IMR-90 (cell line): ENCODE measurements around the gene MAGI2. TPM values are rescaled to one million over a fixed set of nuclear protein-coding genes. Genes with fewer than 3 reads are reported as not detected.

ENCODE experiments used
- ATAC-seq: fragments of 200-7000 bp; cut with Tn5 transposase; 2 replicates; pipeline ENCODE4 v1.9.1; 2020; ENCODE audit warnings: low read depth, mild to moderate bottlenecking, moderate library complexity
- BruUV-seq: library from RNA; stranded (reverse); fragments of 400-500 nt; replicated peaks from 2 replicates; lab custom pipeline; 2021; lab: Mats Ljungman, UMichigan
- CTCF ChIA-PET: fragments of 300-600 bp; formaldehyde crosslinking; extraction: SDS; loops from one replicate; lab custom pipeline; 2021; ENCODE audit warnings: antibody characterized with exemption; lab: Yijun Ruan, JAX
- POLR2A ChIA-PET: fragments of 300-600 bp; sonication (Branson Sonifier 250); formaldehyde crosslinking; loops from one replicate; lab custom pipeline; 2022; ENCODE audit warnings: antibody characterized with exemption; ENCODE audit not compliant: unreplicated experiment; lab: Charles Lee
- DNase-seq: peaks from one replicate; pipeline ENCODE4 v3.0.0; 2013
- H2AFZ ChIP-seq: replicated peaks from 2 replicates; pipeline ENCODE3; 2013; ENCODE audit warnings: low read length, mild to moderate bottlenecking; ENCODE audit not compliant: poor library complexity
- H2AK5ac ChIP-seq: 2 replicates; pipeline ENCODE4 v1.6.1; 2013; ENCODE audit warnings: low read depth, low read length, inconsistent platforms
- H2AK9ac ChIP-seq: replicated peaks from 2 replicates; pipeline ENCODE3; 2013; ENCODE audit warnings: mild to moderate bottlenecking, low read depth, low read length, moderate library complexity; ENCODE audit not compliant: poor library complexity
- H2BK120ac ChIP-seq: 2 replicates; pipeline ENCODE4 v1.6.1; 2013; ENCODE audit warnings: low read depth, low read length, inconsistent platforms
- H2BK15ac ChIP-seq: 3 replicates; pipeline ENCODE4 v1.6.1; 2013; ENCODE audit warnings: low read depth, low read length, inconsistent platforms
- H2BK20ac ChIP-seq: 2 replicates; pipeline ENCODE4 v1.6.1; 2013; ENCODE audit warnings: low read depth, mild to moderate bottlenecking, inconsistent platforms, low read length, moderate library complexity
- H2BK5ac ChIP-seq: 2 replicates; pipeline ENCODE4 v1.6.1; 2013; ENCODE audit warnings: mild to moderate bottlenecking, low read depth, low read length, inconsistent platforms; ENCODE audit not compliant: poor library complexity, severe bottlenecking
- H3K14ac ChIP-seq: replicated peaks from 2 replicates; pipeline ENCODE4 v1.6.1; 2013; ENCODE audit warnings: low read depth, low read length, inconsistent platforms
- H3K18ac ChIP-seq: 2 replicates; pipeline ENCODE4 v1.6.1; 2013; ENCODE audit warnings: low read depth, low read length, control low read depth
- H3K23ac ChIP-seq: 2 replicates; pipeline ENCODE4 v1.6.1; 2013; ENCODE audit warnings: low read depth, low read length, inconsistent platforms
- H3K27ac ChIP-seq: 2 replicates; pipeline ENCODE4 v1.5.1; 2013; ENCODE audit warnings: mild to moderate bottlenecking, control low read depth, low read length; ENCODE audit not compliant: insufficient read depth
- H3K27me3 ChIP-seq: 2 replicates; pipeline ENCODE4 v1.6.1; 2013; ENCODE audit warnings: low read length; ENCODE audit not compliant: control insufficient read depth, insufficient read depth
- H3K36me3 ChIP-seq: 2 replicates; pipeline ENCODE4 v1.6.1; 2013; ENCODE audit warnings: low read length, mixed read lengths; ENCODE audit not compliant: control insufficient read depth, insufficient read depth
- H3K4ac ChIP-seq: 2 replicates; pipeline ENCODE4 v1.6.1; 2013; ENCODE audit warnings: low read depth, low read length, inconsistent platforms
- H3K4me1 ChIP-seq: 2 replicates; pipeline ENCODE4 v1.6.1; 2013; ENCODE audit warnings: low read length, mixed read lengths; ENCODE audit not compliant: control insufficient read depth, insufficient read depth
- H3K4me2 ChIP-seq: 2 replicates; pipeline ENCODE4 v1.6.1; 2013; ENCODE audit warnings: low read depth, mild to moderate bottlenecking, control low read depth, low read length, moderate library complexity
- H3K4me3 ChIP-seq: 2 replicates; pipeline ENCODE4 v1.5.1; 2013; ENCODE audit warnings: low read depth, mild to moderate bottlenecking, control low read depth, low read length, moderate library complexity; ENCODE audit not compliant: insufficient read depth
- H3K56ac ChIP-seq: 2 replicates; pipeline ENCODE4 v1.6.1; 2013; ENCODE audit warnings: low read length, inconsistent platforms; ENCODE audit not compliant: insufficient read depth; ENCODE audit errors: extremely low read depth
- H3K79me1 ChIP-seq, 2 experiments: 2 replicates each; pipeline ENCODE4 v1.6.1; 2013; ENCODE audit warnings: low read length in 2 of 2, inconsistent platforms in 1 of 2, low read depth in 1 of 2
- H3K9ac ChIP-seq: 2 replicates; pipeline ENCODE4 v1.6.1; 2013; ENCODE audit warnings: low read depth, low read length, control low read depth
- H3K9me1 ChIP-seq: 2 replicates; pipeline ENCODE4 v1.6.1; 2013; ENCODE audit warnings: low read length, inconsistent platforms; ENCODE audit not compliant: insufficient read depth
- H3K9me3 ChIP-seq: 2 replicates; pipeline ENCODE4 v1.6.1; 2013; ENCODE audit warnings: low read length; ENCODE audit not compliant: control insufficient read depth, insufficient read depth
- H4K20me1 ChIP-seq: 2 replicates; pipeline ENCODE4 v1.6.1; 2013; ENCODE audit warnings: low read length, inconsistent platforms; ENCODE audit not compliant: insufficient read depth
- H4K5ac ChIP-seq: 2 replicates; pipeline ENCODE4 v1.6.1; 2013; ENCODE audit warnings: mild to moderate bottlenecking, low read depth, low read length, control low read depth
- H4K8ac ChIP-seq, 2 experiments: 2 replicates each; pipeline ENCODE4 v1.6.1; 2013; ENCODE audit warnings: low read depth in 2 of 2, low read length in 2 of 2, control low read depth in 1 of 2, inconsistent platforms in 1 of 2
- H4K91ac ChIP-seq: 2 replicates; pipeline ENCODE4 v1.6.1; 2013; ENCODE audit warnings: low read depth, low read length, inconsistent platforms; ENCODE audit not compliant: insufficient read depth
- BHLHE40 ChIP-seq: fragments of 150-350 bp; IDR thresholded peaks from 2 replicates; pipeline ENCODE4 v1.6.1; 2016; ENCODE audit warnings: mild to moderate bottlenecking, low read depth, low read length
- ELK1 ChIP-seq: fragments of 150-350 bp; IDR thresholded peaks from 2 replicates; pipeline ENCODE4 v1.6.1; 2016; ENCODE audit warnings: low read depth, mild to moderate bottlenecking, low read length, moderate library complexity, borderline replicate concordance
- RFX5 ChIP-seq: IDR thresholded peaks from 2 replicates; pipeline ENCODE4 v1.8.0; 2012; ENCODE audit warnings: low read depth, mild to moderate bottlenecking, low read length, moderate library complexity
- USF2 ChIP-seq: fragments of 150-350 bp; IDR thresholded peaks from 2 replicates; pipeline ENCODE4 v1.6.1; 2017; ENCODE audit warnings: mild to moderate bottlenecking, antibody characterized with exemption, low read length, low read depth
- WGBS, 2 experiments: methylation state at CpG; one replicate each; pipeline versions ENCODE4 v1.1.5 to v1.1.7; 2013; ENCODE audit warnings: missing lambda C conversion rate in 2 of 2; ENCODE audit not compliant: insufficient read length in 1 of 2; ENCODE audit errors: extremely low coverage in 2 of 2; 5-methylcytosine and 5-hydroxymethylcytosine counted together
- dilution Hi-C: fragments of 300-500 bp; cut with HindIII; formaldehyde crosslinking; loops from one replicate; pipeline ENCODE4 v1.14.3; 2018; ENCODE audit warnings: low sequenced_read_pairs; ENCODE audit not compliant: unreplicated experiment
- in situ Hi-C: fragments of 300-500 bp; cut with MboI; formaldehyde crosslinking; loops from 3 replicates; pipeline ENCODE4 v1.14.3; 2019; ENCODE audit warnings: low sequenced_read_pairs, inconsistent platforms, mixed read lengths
- intact Hi-C: fragments of 100-400 bp; cut with micrococcal nuclease; formaldehyde crosslinking; loops from 2 replicates; pipeline ENCODE4 v1.10.0; 2022
- polyA plus RNA-seq, 3 experiments: library from polyadenylated mRNA; depleted of rRNA; stranded (reverse); fragments of >200 nt; gene quantifications; 2 replicates each; pipeline ENCODE4 v1.2.3, GENCODE V29; 2012; ENCODE audit warnings: low replicate concordance in 1 of 3
- total RNA-seq: library from RNA; depleted of rRNA; stranded (reverse); fragments of >200 nt; gene quantifications from 2 replicates; pipeline ENCODE4 v1.2.3, GENCODE V29; 2012

Gene MAGI2
- total and polyA plus RNA-seq, 2 of the 4 experiments (the other 2 are of a cell fraction): 2.5 to 17.9 TPM

GRCh38 chr7:79307376-79307775 is 146.1 kb downstream of the MAGI2 start:
- H3K27me3 ChIP-seq: no peaks in the 10 kb centered on the region
- H3K4me2 ChIP-seq: no peak overlapping the region
- TF ChIP-seq USF2: no peak
- no peak for TF ChIP-seq ELK1
- TF ChIP-seq BHLHE40: no peak
- TF ChIP-seq RFX5: no peak
- no peak overlapping the region for H2BK15ac ChIP-seq
- no peak overlapping the region for H2AK9ac ChIP-seq
- H3K18ac ChIP-seq: no peak overlapping the region
- ChIA-PET POLR2A (no interaction called here), CTCF (interaction anchor here (0.5 kb wide), 1 partner anchor 107 kb away, joined by 3 read pairs; no protein-coding TSS in a partner anchor)
- intact Hi-C loops: no loop called here
- H3K9me3 ChIP-seq: no peaks in the 10 kb centered on the region
- H3K4ac ChIP-seq: no peak overlapping the region
- DNase-seq: no peak
- no TSS peak for BruUV-seq
- ATAC-seq: no peak
- H4K91ac ChIP-seq: no peak overlapping the region
- no peaks in the 10 kb centered on the region; the same call in 1 of the 2 replicates for H3K9me1 ChIP-seq
- H3K56ac ChIP-seq: no peak overlapping the region
- H2BK120ac ChIP-seq: no peak overlapping the region
- H3K36me3 ChIP-seq: no peaks in the 10 kb centered on the region
- H4K20me1 ChIP-seq: no peaks in the 10 kb centered on the region
- dilution Hi-C loops: no loop called here
- no peak overlapping the region for H2AFZ ChIP-seq
- WGBS, 2 experiments: no CpG with 5 or more reads among the region's 3 CpGs
- no peak overlapping the region for H4K8ac ChIP-seq
- peaks cover 22 to 25% of the 10 kb centered on the region in 2 experiments; a peak in 3 of 4 replicates for H3K79me1 ChIP-seq
- no peak overlapping the region for H3K23ac ChIP-seq
- no peak overlapping the region for H3K27ac ChIP-seq
- no peak overlapping the region for H2BK20ac ChIP-seq
- H2BK5ac ChIP-seq: no peak overlapping the region
- H3K4me1 ChIP-seq: no peaks in the 10 kb centered on the region
- no peak overlapping the region for H4K5ac ChIP-seq
- H3K9ac ChIP-seq: no peak overlapping the region
- H3K4me3 ChIP-seq: no peak overlapping the region
- H2AK5ac ChIP-seq: no peak overlapping the region
- no peak overlapping the region for H3K14ac ChIP-seq
- in situ Hi-C loops: loop anchor here (5.0 kb wide), 1 partner anchor 140 kb away; no protein-coding TSS in a partner anchor
